Coronary artery (tissue), 2 donors: Measurements from ENCODE around the gene PEF1.

Experiments used
- DNase-seq: peaks from one replicate; pipeline ENCODE4 v3.0.0-alpha.2; 2017; ENCODE audit warnings: low spot score
- H3K27ac ChIP-seq, 2 donors: fragments of 200-600 bp; sonication (generic); one replicate each; pipeline ENCODE4 v1.5.1; 2016 to 2019
- H3K4me3 ChIP-seq: fragments of 200-600 bp; sonication (generic); 2 replicates; pipeline ENCODE4 v1.5.1; 2016; ENCODE audit warnings: mild to moderate bottlenecking, moderate library complexity
- CTCF ChIP-seq: fragments of 200-600 bp; sonication (generic); IDR thresholded peaks from one replicate; pipeline ENCODE4 v1.5.1; 2019; ENCODE audit warnings: antibody characterized with exemption

PEF1 gene

GRCh38 chr1:31645274-31645568, 545 bp upstream of the PEF1 start:
- no peak for DNase-seq
- peak overlapping the region; percentile 95 to 99 for H3K27ac ChIP-seq
- no peak for TF ChIP-seq CTCF
- peak overlapping the region; percentile 88 for H3K4me3 ChIP-seq

- DNase-seq: no peak
- TF ChIP-seq CTCF: no peak
- peak overlapping the region; percentile 95 to 99 for H3K27ac ChIP-seq
- H3K4me3 ChIP-seq: peak overlapping the region; percentile 88
These were observed 608 bp downstream of the PEF1 start for GRCh38 chr1:31643976-31644559.

GRCh38 chr1:31642897-31643296, 1.8 kb downstream of the PEF1 start:
- H3K27ac ChIP-seq: no peak overlapping the region
- H3K4me3 ChIP-seq: no peak overlapping the region
- DNase-seq: no peak
- TF ChIP-seq CTCF: no peak

GRCh38 chr1:31642366-31642765, 2.3 kb downstream of the PEF1 start:
- H3K27ac ChIP-seq: no peak overlapping the region
- DNase-seq: no peak
- TF ChIP-seq CTCF: no peak
- no peak overlapping the region for H3K4me3 ChIP-seq

GRCh38 chr1:31640964-31641363, 3.7 kb downstream of the PEF1 start:
- Histone ChIP-seq H3K27ac (no peak overlapping the region), H3K4me3 (no peak overlapping the region)
- no peak for DNase-seq
- no peak for TF ChIP-seq CTCF

- no peak for TF ChIP-seq CTCF
- DNase-seq: no peak
- Histone ChIP-seq H3K4me3 (no peak overlapping the region), H3K27ac (no peak overlapping the region)
These were observed 4.5 kb downstream of the PEF1 start for GRCh38 chr1:31640179-31640578.

- Histone ChIP-seq H3K27ac (peak overlapping the region in 1 of 2 donors; percentile 15), H3K4me3 (no peak overlapping the region)
- no peak for TF ChIP-seq CTCF
- DNase-seq: no peak
These were observed 5.1 kb downstream of the PEF1 start for GRCh38 chr1:31639543-31639942.
